GM12878 (cell line): ENCODE data around the gene MROH2A. TPM values are rescaled to one million over a fixed set of nuclear protein-coding genes. Genes with fewer than 3 reads are reported as not detected.

ENCODE experiments used
- ATAC-seq: fragments of 200-7000 bp; cut with Tn5 transposase; 3 replicates; pipeline ENCODE4 v1.9.1; 2020; ENCODE audit warnings: mild to moderate bottlenecking, moderate library complexity
- BruUV-seq: library from RNA; stranded (reverse); fragments of 400-500 nt; replicated peaks from 2 replicates; lab custom pipeline; 2021; lab: Mats Ljungman, UMichigan
- CTCF ChIA-PET: fragments of 300-600 bp; sonication (Branson Sonifier 250); formaldehyde crosslinking; extraction: SDS; loops from one replicate; lab custom pipeline; 2021; ENCODE audit warnings: inconsistent platforms; lab: Yijun Ruan, JAX
- POLR2A ChIA-PET: fragments of 350-600 bp; formaldehyde crosslinking; extraction: SDS; loops from one replicate; lab custom pipeline; 2021; ENCODE audit warnings: inconsistent platforms; lab: Charles Lee
- RAD21 ChIA-PET: fragments of 300-600 bp; sonication (Branson Sonifier 250); formaldehyde crosslinking; loops from one replicate; lab custom pipeline; 2023; ENCODE audit warnings: antibody characterized with exemption; ENCODE audit not compliant: unreplicated experiment; lab: Charles Lee
- SMC1A ChIA-PET: fragments of 300-600 bp; sonication (Branson Sonifier 250); formaldehyde crosslinking; loops from one replicate; lab custom pipeline; 2023; ENCODE audit not compliant: unreplicated experiment, uncharacterized antibody; lab: Charles Lee
- DNase-seq: peaks from one replicate; pipeline ENCODE4 v3.0.0-alpha.2; 2011; ENCODE audit warnings: low read depth, low spot score
- FAIRE-seq: peaks from 3 replicates; lab custom pipeline; 2011; peaks lifted over from hg19 to GRCh38; lab: Jason Lieb, UNC
- H2AFZ ChIP-seq: 2 replicates; pipeline ENCODE4 v1.6.0; 2011; ENCODE audit warnings: low read depth, low read length, control low read depth; ENCODE audit not compliant: control insufficient read depth
- H3K27ac ChIP-seq: 2 replicates; pipeline ENCODE4 v1.5.1; 2011; ENCODE audit warnings: control low read depth; ENCODE audit not compliant: control insufficient read depth, insufficient read depth
- H3K27me3 ChIP-seq, 2 experiments: replicated peaks in 1 of 2; 2 replicates each; pipeline versions ENCODE4 v1.6.0 to v1.6.1; 2011; ENCODE audit warnings: low read length in 1 of 2; ENCODE audit not compliant: control insufficient read depth in 2 of 2, insufficient read depth in 2 of 2
- H3K36me3 ChIP-seq, 2 experiments: 2 replicates each; pipeline ENCODE4 v1.5.1; 2011; ENCODE audit warnings: low read length in 1 of 2; ENCODE audit not compliant: control insufficient read depth in 2 of 2, insufficient read depth in 2 of 2
- H3K4me1 ChIP-seq: 2 replicates; pipeline ENCODE4 v1.6.1; 2011; ENCODE audit warnings: mild to moderate bottlenecking, low read length, moderate library complexity, mixed read lengths; ENCODE audit not compliant: control insufficient read depth, insufficient read depth
- H3K4me2 ChIP-seq: 2 replicates; pipeline ENCODE4 v1.6.0; 2011; ENCODE audit warnings: control low read depth; ENCODE audit not compliant: control insufficient read depth, insufficient read depth
- H3K4me3 ChIP-seq: fragments of 200-600 bp; sonication (generic); 2 replicates; pipeline ENCODE4 v1.5.1; 2016
- H3K79me2 ChIP-seq: 2 replicates; pipeline ENCODE4 v1.6.0; 2011; ENCODE audit warnings: low read length; ENCODE audit not compliant: control insufficient read depth, insufficient read depth
- H3K9ac ChIP-seq: 2 replicates; pipeline ENCODE4 v1.8.0; 2011; ENCODE audit warnings: low read length, control low read depth, mixed read lengths; ENCODE audit not compliant: control insufficient read depth, insufficient read depth
- H3K9me3 ChIP-seq: replicated peaks from 3 replicates; pipeline ENCODE4 v1.5.1; 2011; ENCODE audit warnings: mild to moderate bottlenecking, low read length; ENCODE audit not compliant: control insufficient read depth, insufficient read depth
- H4K20me1 ChIP-seq: 2 replicates; pipeline ENCODE4 v1.6.0; 2011; ENCODE audit not compliant: control insufficient read depth, insufficient read depth
- ATF7 ChIP-seq: fragments of 450-650 bp; IDR thresholded peaks from 2 replicates; pipeline ENCODE4 v1.6.1; 2016; ENCODE audit warnings: low read depth, mild to moderate bottlenecking
- BCL11A ChIP-seq: IDR thresholded peaks from 2 replicates; pipeline ENCODE4 v1.6.1; 2011; ENCODE audit warnings: low read depth, low read length
- CBX5 ChIP-seq: sonication (generic); IDR thresholded peaks from 2 replicates; pipeline ENCODE4 v1.6.1; 2016; ENCODE audit warnings: low read depth, moderate library complexity, mild to moderate bottlenecking, inconsistent platforms
- CEBPB ChIP-seq, 2 experiments: fragments of 150-350 bp in 1 of 2; IDR thresholded peaks; 2 replicates each; pipeline ENCODE4 v1.6.1; 2012 to 2014; ENCODE audit warnings: low read depth in 2 of 2, low read length in 2 of 2, borderline replicate concordance in 1 of 2, inconsistent platforms in 1 of 2
- EGR1 ChIP-seq, 2 experiments: IDR thresholded peaks; 1 replicate in 1 of 2; 2 replicates in 1 of 2; pipeline ENCODE4 v1.6.1; 2011 to 2012; ENCODE audit warnings: low read depth in 2 of 2, low read length in 2 of 2, borderline replicate concordance in 1 of 2, mild to moderate bottlenecking in 1 of 2, moderate library complexity in 1 of 2
- EP300 ChIP-seq, 2 experiments: fragments of 150-350 bp in 1 of 2; IDR thresholded peaks; 2 replicates each; pipeline ENCODE4 v1.6.1; 2011 to 2012; ENCODE audit warnings: low read depth in 2 of 2, low read length in 2 of 2, borderline replicate concordance in 1 of 2, improper control_type of control experiment in 1 of 2, inconsistent platforms in 1 of 2; ENCODE audit not compliant: control insufficient read depth in 1 of 2
- HDAC6 ChIP-seq: fragments of 200-600 bp; sonication (generic); IDR thresholded peaks from one replicate; pipeline ENCODE4 v1.8.0; 2017; ENCODE audit warnings: antibody characterized with exemption; ENCODE audit not compliant: unreplicated experiment
- SUZ12 ChIP-seq: fragments of 200-600 bp; sonication (generic); IDR thresholded peaks from one replicate; pipeline ENCODE4 v1.6.1; 2018; ENCODE audit warnings: antibody characterized with exemption, mild to moderate bottlenecking; ENCODE audit not compliant: unreplicated experiment
- TAF1 ChIP-seq: IDR thresholded peaks from 2 replicates; pipeline ENCODE4 v1.6.1; 2011; ENCODE audit warnings: mild to moderate bottlenecking, low read depth, low read length, borderline replicate concordance
- WGBS: methylation state at CpG from one replicate; pipeline ENCODE4 v1.1.6; 2016; ENCODE audit warnings: low lambda C conversion rate; ENCODE audit not compliant: insufficient replicate concordance, insufficient coverage; ENCODE audit errors: missing lambda C conversion rate; 5-methylcytosine and 5-hydroxymethylcytosine counted together
- in situ Hi-C: fragments of 300-500 bp; cut with MboI; formaldehyde crosslinking; loops from 9 replicates; pipeline ENCODE4 v1.14.3; 2018; ENCODE audit warnings: mixed read lengths
- intact Hi-C: fragments of 100-400 bp; cut with micrococcal nuclease; formaldehyde crosslinking; loops from one replicate; pipeline ENCODE4 v1.14.2; 2022; ENCODE audit not compliant: unreplicated experiment
- polyA plus RNA-seq, 11 experiments: library from polyadenylated mRNA; depleted of rRNA in 4 of 11; unstranded in 6 of 11; stranded (reverse) in 5 of 11; fragments of >200 nt; fragmentation: Nextera tagmentation in 4 of 11; fragmentation: Illumina TruSeq in 1 of 11; extraction: Ambion mirVana in 4 of 11; extraction: Trizol in 1 of 11; gene quantifications; 1 replicate in 1 of 11; 2 replicates in 10 of 11; pipeline versions ENCODE4 v1.2.1 to v1.2.3, GENCODE V29; 2011 to 2016; ENCODE audit warnings: inconsistent platforms in 2 of 11, missing spikeins in 2 of 11, low read depth in 1 of 11
- total RNA-seq, 4 experiments: library from RNA; depleted of rRNA in 3 of 4; stranded (reverse); fragments of >200 nt in 3 of 4; fragmentation: Illumina TruSeq in 1 of 4; extraction: Trizol in 1 of 4; gene quantifications; 2 replicates each; pipeline versions ENCODE4 v1.2.1 to v1.2.3, GENCODE V29; 2013 to 2021

MROH2A gene
- total and polyA plus RNA-seq, 10 of the 15 experiments (the other 5 are each of a cell fraction or from before 2014, with no cell fraction given) = not detected

GRCh38 chr2:233775414-233775813, 2.7 kb upstream of the MROH2A start:
- ChIA-PET POLR2A (no interaction called here), CTCF (no interaction called here), SMC1A (no interaction called here), RAD21 (no interaction called here)
- Histone ChIP-seq H3K9ac (no peak overlapping the region), H3K27ac (no peak overlapping the region), H3K9me3 (no peaks in the 10 kb centered on the region; the same call in 2 of the 3 replicates), H3K27me3 (no peaks in the 10 kb centered on the region), H2AFZ (no peak overlapping the region), H3K4me3 (no peak overlapping the region), H3K79me2 (no peaks in the 10 kb centered on the region), H3K36me3 (no peaks in the 10 kb centered on the region), H4K20me1 (no peaks in the 10 kb centered on the region), H3K4me2 (no peak overlapping the region)
- BruUV-seq = no TSS peak
- ATAC-seq (no peak), DNase-seq (no peak)
- in situ Hi-C loops = no loop called here
- no peak for TF ChIP-seq EP300 (IDR thresholded peaks at IDR 0.05; ENCODE audit: borderline replicate concordance in 1 of 2, control insufficient read depth in 1 of 2, low read depth in 2 of 2, low read length in 2 of 2)
- TF ChIP-seq CEBPB (IDR thresholded peaks at IDR 0.05; ENCODE audit: borderline replicate concordance in 1 of 2, low read depth in 2 of 2, low read length in 2 of 2) = no peak
- no peak for TF ChIP-seq BCL11A
- no peak for TF ChIP-seq HDAC6
- no peak for TF ChIP-seq ATF7
- no peak for TF ChIP-seq TAF1
- no peak for TF ChIP-seq SUZ12
- no peak for TF ChIP-seq CBX5
- TF ChIP-seq EGR1 (IDR thresholded peaks at IDR 0.05; ENCODE audit: borderline replicate concordance in 1 of 2, low read depth in 2 of 2, low read length in 2 of 2) = no peak
- TF ChIP-seq, all 136 proteins: peak for 0
- WGBS = 35% methylated on average over 6 of the region's 6 CpGs
- no peaks in the 10 kb centered on the region for H3K4me1 ChIP-seq
- intact Hi-C loops = no loop called here
- FAIRE-seq = no peak
